PFSK-1 (cell line): Measurements from ENCODE around the gene RASL10B.

Experiments used
- FOXP2 ChIP-seq: optimal IDR thresholded peaks from 2 replicates; pipeline ENCODE3; 2011; ENCODE audit warnings: borderline replicate concordance, control low read depth, inconsistent platforms; ENCODE audit not compliant: insufficient read depth; ENCODE audit errors: extremely low read length, extremely low read depth
- POLR2AphosphoS5 ChIP-seq: IDR thresholded peaks from 2 replicates; pipeline ENCODE4 v1.6.1; 2012; ENCODE audit warnings: low read depth, mild to moderate bottlenecking, control low read depth, low read length, moderate library complexity
- SIN3A ChIP-seq: IDR thresholded peaks from 2 replicates; pipeline ENCODE4 v1.6.1; 2012; ENCODE audit warnings: mild to moderate bottlenecking, low read length, moderate library complexity, borderline replicate concordance; ENCODE audit not compliant: insufficient read depth
- TAF1 ChIP-seq: IDR thresholded peaks from 2 replicates; pipeline ENCODE4 v1.6.1; 2012; ENCODE audit warnings: low read length, control low read depth, borderline replicate concordance; ENCODE audit not compliant: insufficient read depth
- TF ChIP-seq, protein P1 (sequence below), 2 experiments: IDR thresholded peaks; 2 replicates each; pipeline versions ENCODE4 v1.6.1 to v1.8.0; 2011 to 2012; ENCODE audit warnings: low read depth in 2 of 2, low read length in 2 of 2, control low read depth in 1 of 2, inconsistent platforms in 1 of 2, mild to moderate bottlenecking in 1 of 2, moderate library complexity in 1 of 2; ENCODE audit not compliant: insufficient read depth in 1 of 2

Gene RASL10B

GRCh38 chr17:35726127-35726952 lies 5.1 kb upstream of the RASL10B start:
- TF ChIP-seq, protein P1, sequence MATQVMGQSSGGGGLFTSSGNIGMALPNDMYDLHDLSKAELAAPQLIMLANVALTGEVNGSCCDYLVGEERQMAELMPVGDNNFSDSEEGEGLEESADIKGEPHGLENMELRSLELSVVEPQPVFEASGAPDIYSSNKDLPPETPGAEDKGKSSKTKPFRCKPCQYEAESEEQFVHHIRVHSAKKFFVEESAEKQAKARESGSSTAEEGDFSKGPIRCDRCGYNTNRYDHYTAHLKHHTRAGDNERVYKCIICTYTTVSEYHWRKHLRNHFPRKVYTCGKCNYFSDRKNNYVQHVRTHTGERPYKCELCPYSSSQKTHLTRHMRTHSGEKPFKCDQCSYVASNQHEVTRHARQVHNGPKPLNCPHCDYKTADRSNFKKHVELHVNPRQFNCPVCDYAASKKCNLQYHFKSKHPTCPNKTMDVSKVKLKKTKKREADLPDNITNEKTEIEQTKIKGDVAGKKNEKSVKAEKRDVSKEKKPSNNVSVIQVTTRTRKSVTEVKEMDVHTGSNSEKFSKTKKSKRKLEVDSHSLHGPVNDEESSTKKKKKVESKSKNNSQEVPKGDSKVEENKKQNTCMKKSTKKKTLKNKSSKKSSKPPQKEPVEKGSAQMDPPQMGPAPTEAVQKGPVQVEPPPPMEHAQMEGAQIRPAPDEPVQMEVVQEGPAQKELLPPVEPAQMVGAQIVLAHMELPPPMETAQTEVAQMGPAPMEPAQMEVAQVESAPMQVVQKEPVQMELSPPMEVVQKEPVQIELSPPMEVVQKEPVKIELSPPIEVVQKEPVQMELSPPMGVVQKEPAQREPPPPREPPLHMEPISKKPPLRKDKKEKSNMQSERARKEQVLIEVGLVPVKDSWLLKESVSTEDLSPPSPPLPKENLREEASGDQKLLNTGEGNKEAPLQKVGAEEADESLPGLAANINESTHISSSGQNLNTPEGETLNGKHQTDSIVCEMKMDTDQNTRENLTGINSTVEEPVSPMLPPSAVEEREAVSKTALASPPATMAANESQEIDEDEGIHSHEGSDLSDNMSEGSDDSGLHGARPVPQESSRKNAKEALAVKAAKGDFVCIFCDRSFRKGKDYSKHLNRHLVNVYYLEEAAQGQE (IDR thresholded peaks at IDR 0.05; ENCODE audit: insufficient read depth in 1 of 2, low read depth in 2 of 2, low read length in 2 of 2): no peak
- TF ChIP-seq POLR2AphosphoS5 (no peak), FOXP2 (no peak), TAF1 (no peak), SIN3A (no peak)

DNA sequence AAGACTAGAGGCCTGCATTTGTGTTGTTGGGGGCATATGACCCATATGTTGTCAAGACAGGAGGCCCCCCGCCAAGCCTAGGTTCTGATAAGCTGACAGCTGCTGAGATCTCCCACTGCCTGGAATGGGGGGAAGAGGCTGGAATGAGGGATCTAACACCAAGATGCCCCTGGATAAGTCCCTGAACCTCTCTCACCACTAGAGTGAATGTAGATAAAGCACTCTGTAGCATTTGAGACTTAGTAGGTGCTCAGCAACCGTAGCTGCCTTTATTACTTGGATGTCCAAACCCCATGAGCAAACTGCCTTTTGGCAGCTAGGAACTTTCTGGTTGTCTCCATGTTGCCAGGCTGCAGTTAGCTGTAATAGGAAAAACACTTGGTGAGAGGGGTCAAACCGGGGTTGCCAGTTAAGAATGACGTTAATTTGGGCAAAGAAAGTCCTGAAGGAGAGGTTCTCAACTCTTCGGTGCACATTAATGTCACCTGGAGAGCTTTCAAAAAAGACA lies 4.4 kb upstream of the RASL10B start:
- no peak for TF ChIP-seq SIN3A
- TF ChIP-seq TAF1: no peak
- TF ChIP-seq FOXP2: no peak
- TF ChIP-seq POLR2AphosphoS5: no peak
- TF ChIP-seq, protein P1 (IDR thresholded peaks at IDR 0.05; ENCODE audit: insufficient read depth in 1 of 2, low read depth in 2 of 2, low read length in 2 of 2): no peak

DNA sequence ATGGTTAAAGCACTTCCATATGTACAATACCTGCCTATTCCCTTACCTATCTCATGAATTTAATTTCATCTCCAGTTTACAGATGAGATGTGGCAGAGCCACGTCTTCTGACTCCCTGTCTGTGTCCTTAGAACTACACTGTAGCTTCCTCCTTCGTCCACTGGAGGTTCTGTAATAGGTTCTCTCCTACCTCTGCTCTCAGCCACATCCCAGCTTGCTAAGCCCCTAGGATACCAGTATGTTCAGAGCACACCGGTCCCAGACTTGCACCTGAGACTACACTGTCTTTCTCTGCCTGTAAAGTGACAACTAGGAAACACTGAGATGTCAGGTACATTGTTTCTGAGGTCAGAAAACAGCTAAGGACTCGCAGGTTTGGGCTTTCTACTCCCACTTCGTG lies 3.8 kb upstream of the RASL10B start:
- TF ChIP-seq SIN3A (no peak), POLR2AphosphoS5 (no peak), TAF1 (no peak), FOXP2 (no peak)
- TF ChIP-seq, protein P1 (IDR thresholded peaks at IDR 0.05; ENCODE audit: insufficient read depth in 1 of 2, low read depth in 2 of 2, low read length in 2 of 2): no peak

GRCh38 chr17:35728551-35728950 lies 2.9 kb upstream of the RASL10B start:
- TF ChIP-seq, protein P1 (IDR thresholded peaks at IDR 0.05; ENCODE audit: insufficient read depth in 1 of 2, low read depth in 2 of 2, low read length in 2 of 2): no peak
- no peak for TF ChIP-seq TAF1
- no peak for TF ChIP-seq FOXP2
- TF ChIP-seq SIN3A: no peak
- no peak for TF ChIP-seq POLR2AphosphoS5
